ENCODE measurements around the gene GRID1. TPM values are rescaled to one million over a fixed set of nuclear protein-coding genes. Genes with fewer than 3 reads are reported as not detected.
"Not testable (repeated sequence)": the region's sequence is repeated elsewhere in the genome, so short reads cannot be mapped to it uniquely, and the experiment has no call there.

Gene GRID1
- polyA plus RNA-seq, 5 donors = 0.54 to 1.5 (median 1.1) TPM

GRCh38 chr10:86392723-86393094 is 26.1 kb upstream of the GRID1 start:
- DNase-seq = no peak

GRCh38 chr10:86391986-86392722 is 25.6 kb upstream of the GRID1 start:
- DNase-seq = no peak

- DNase-seq = no peak
Observed at GRCh38 chr10:86391236-86391840, 24.7 kb upstream of the GRID1 start.

- DNase-seq = no peak
Observed at GRCh38 chr10:86390337-86391120, 23.9 kb upstream of the GRID1 start.

GRCh38 chr10:86389441-86390193 is 23.0 kb upstream of the GRID1 start:
- no peak for DNase-seq

GRCh38 chr10:86389109-86389440 is 22.5 kb upstream of the GRID1 start:
- DNase-seq = not testable (repeated sequence)

GRCh38 chr10:86388119-86388704 is 21.6 kb upstream of the GRID1 start:
- DNase-seq = no peak

GRCh38 chr10:86387178-86387794 is 20.7 kb upstream of the GRID1 start:
- DNase-seq = no peak

GRCh38 chr10:86385806-86386205 is 19.2 kb upstream of the GRID1 start:
- DNase-seq = no peak

- no peak for DNase-seq
Observed at GRCh38 chr10:86377797-86378146, 11.2 kb upstream of the GRID1 start.

- DNase-seq = no peak
Observed at GRCh38 chr10:86376852-86377796, 10.5 kb upstream of the GRID1 start.

GRCh38 chr10:86376403-86376802 is 9.8 kb upstream of the GRID1 start:
- no peak for DNase-seq

- DNase-seq = no peak
Observed at GRCh38 chr10:86375204-86375603, 8.6 kb upstream of the GRID1 start.

- DNase-seq = no peak
Observed at GRCh38 chr10:86374664-86375063, 8.1 kb upstream of the GRID1 start.

- DNase-seq = no peak
Observed at GRCh38 chr10:86373828-86374227, 7.2 kb upstream of the GRID1 start.

- DNase-seq = no peak
Observed at GRCh38 chr10:86373251-86373650, 6.7 kb upstream of the GRID1 start.

- DNase-seq = no peak
Observed at GRCh38 chr10:86372784-86373239, 6.2 kb upstream of the GRID1 start.

GRCh38 chr10:86372119-86372783 is 5.7 kb upstream of the GRID1 start:
- no peak for DNase-seq

GRCh38 chr10:86371691-86372090 is 5.1 kb upstream of the GRID1 start:
- DNase-seq = no peak

- DNase-seq = no peak
Observed at GRCh38 chr10:86371116-86371515, 4.5 kb upstream of the GRID1 start.

Measured in right lung (tissue), 5 donors.